GM18951 (cell line): Measurements from ENCODE around the gene PACS1.
"Not testable (repeated sequence)": the region's sequence is repeated elsewhere in the genome, so short reads cannot be mapped to it uniquely, and the experiment has no call there.

Experiments
- POLR2A ChIP-seq: IDR thresholded peaks from 4 replicates; pipeline ENCODE4 v1.6.1; 2011; ENCODE audit warnings: mild to moderate bottlenecking; ENCODE audit not compliant: insufficient read length, insufficient read depth; ENCODE audit errors: extremely low read depth
- in situ Hi-C: fragments of 300-500 bp; cut with MboI; formaldehyde crosslinking; loops from one replicate; pipeline ENCODE4 v1.12.0; 2022; ENCODE audit warnings: low sequenced_read_pairs, mixed read lengths, inconsistent platforms; ENCODE audit not compliant: unreplicated experiment

The PACS1 gene

GRCh38 chr11:66072518-66072917 is 2.4 kb downstream of the PACS1 start:
- TF ChIP-seq POLR2A: no peak
- in situ Hi-C loops: no loop called here

- in situ Hi-C loops: no loop called here
- no peak for TF ChIP-seq POLR2A
These were observed 3.6 kb downstream of the PACS1 start for GRCh38 chr11:66073669-66074068.

- in situ Hi-C loops: no loop called here
- no peak for TF ChIP-seq POLR2A
These were observed 5.2 kb downstream of the PACS1 start for GRCh38 chr11:66075273-66075672.

- in situ Hi-C loops: no loop called here
These were observed 6.5 kb downstream of the PACS1 start for GRCh38 chr11:66076561-66076960.

GRCh38 chr11:66077927-66078326 is 7.9 kb downstream of the PACS1 start:
- no peak for TF ChIP-seq POLR2A
- in situ Hi-C loops: no loop called here

More at GRCh38 chr11:66076561-66076960, 6.5 kb downstream of the PACS1 start:
- no peak for TF ChIP-seq POLR2A

- in situ Hi-C loops: not testable (repeated sequence)
These were observed 8.9 kb downstream of the PACS1 start for GRCh38 chr11:66078949-66079348.

- no peak for TF ChIP-seq POLR2A
- in situ Hi-C loops: no loop called here
These were observed 10.2 kb downstream of the PACS1 start for GRCh38 chr11:66080055-66080817.

- TF ChIP-seq POLR2A: peak; percentile 22
- in situ Hi-C loops: no loop called here
These were observed 11.4 kb downstream of the PACS1 start for GRCh38 chr11:66081505-66081904.

GRCh38 chr11:66082946-66083698 is 13.1 kb downstream of the PACS1 start:
- TF ChIP-seq POLR2A: no peak
- in situ Hi-C loops: no loop called here

- TF ChIP-seq POLR2A: no peak
- in situ Hi-C loops: no loop called here
These were observed 13.7 kb downstream of the PACS1 start for GRCh38 chr11:66083767-66084166.

- in situ Hi-C loops: no loop called here
- no peak for TF ChIP-seq POLR2A
These were observed 14.9 kb downstream of the PACS1 start for GRCh38 chr11:66084821-66085475.

- in situ Hi-C loops: no loop called here
- no peak for TF ChIP-seq POLR2A
These were observed 17.3 kb downstream of the PACS1 start for GRCh38 chr11:66087148-66087908.

- TF ChIP-seq POLR2A: no peak
- in situ Hi-C loops: no loop called here
These were observed 19.0 kb downstream of the PACS1 start for GRCh38 chr11:66089067-66089466.

- in situ Hi-C loops: no loop called here
- TF ChIP-seq POLR2A: no peak
These were observed 20.2 kb downstream of the PACS1 start for GRCh38 chr11:66090288-66090687.

- in situ Hi-C loops: not testable (repeated sequence)
These were observed 22.1 kb downstream of the PACS1 start for GRCh38 chr11:66092125-66092524.

- in situ Hi-C loops: not testable (repeated sequence)
These were observed 29.7 kb downstream of the PACS1 start for GRCh38 chr11:66099746-66100145.
